GM13977 (cell line): Measurements from ENCODE around the gene HPS6.

Experiments used
- DNase-seq: peaks from one replicate; pipeline ENCODE4 v3.0.0; 2012; ENCODE audit warnings: low spot score
- CTCF ChIP-seq: IDR thresholded peaks from 2 replicates; pipeline ENCODE4 v1.5.1; 2012; ENCODE audit warnings: mild to moderate bottlenecking, control low read depth; ENCODE audit not compliant: insufficient read depth; ENCODE audit errors: extremely low read depth, missing control alignments
- in situ Hi-C: fragments of 300-500 bp; cut with MboI; formaldehyde crosslinking; loops from one replicate; pipeline ENCODE4 v1.12.0; 2022; ENCODE audit warnings: low sequenced_read_pairs, low pct_unique_long_range_greater_than_20kb, mixed read lengths, inconsistent platforms; ENCODE audit not compliant: unreplicated experiment

The HPS6 gene

DNA sequence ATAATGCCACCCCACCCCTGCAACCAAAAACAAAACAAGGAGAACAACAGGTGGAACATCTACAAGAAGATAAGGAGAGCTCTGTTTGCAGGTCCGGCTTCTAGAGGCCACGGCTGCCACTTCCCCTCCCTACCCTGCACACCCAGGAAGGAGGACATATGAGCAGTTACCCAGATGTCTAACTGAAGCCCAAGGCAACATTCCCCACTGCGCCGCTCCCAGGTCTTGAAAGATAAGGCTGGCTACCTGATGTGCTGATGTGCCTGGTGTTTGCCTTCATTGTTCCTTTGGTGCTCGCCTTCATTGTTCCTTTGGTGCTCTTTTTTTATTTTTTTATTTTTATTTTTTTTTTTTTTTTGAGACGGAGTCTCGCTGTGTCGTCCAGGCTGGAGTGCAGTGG, 21.0 kb downstream of the HPS6 start:
- no peak for DNase-seq
- in situ Hi-C loops, result no loop called here
- TF ChIP-seq CTCF, result no peak

- in situ Hi-C loops, result no loop called here
- no peak for DNase-seq
Measured at GRCh38 chr10:102090772-102091171, 25.6 kb downstream of the HPS6 start.

GRCh38 chr10:102096449-102096848, 31.3 kb downstream of the HPS6 start:
- in situ Hi-C loops, result no loop called here
- DNase-seq, result no peak
- no peak for TF ChIP-seq CTCF

More at GRCh38 chr10:102090772-102091171, 25.6 kb downstream of the HPS6 start:
- no peak for TF ChIP-seq CTCF

DNA sequence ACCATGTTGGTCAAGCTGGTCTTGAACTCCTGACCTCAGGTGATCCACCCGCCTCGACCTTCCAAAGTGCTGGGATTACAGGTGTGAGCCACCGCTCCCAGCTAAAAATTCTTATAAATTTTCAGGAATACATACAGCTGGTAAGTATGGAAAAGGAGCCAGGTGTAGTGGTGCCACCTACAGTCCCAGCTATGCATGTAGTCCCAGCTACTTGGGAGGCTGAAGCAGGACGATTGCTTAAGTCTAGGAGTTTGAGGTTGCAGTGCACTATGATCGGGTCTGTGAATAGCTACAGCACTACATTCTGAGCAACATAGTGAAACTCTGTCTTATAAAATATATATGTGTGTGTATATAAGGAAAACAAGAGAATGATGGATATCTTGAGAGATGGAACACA, 36.0 kb downstream of the HPS6 start:
- no peak for DNase-seq
- TF ChIP-seq CTCF, result no peak
- in situ Hi-C loops, result no loop called here

- TF ChIP-seq CTCF, result no peak
- in situ Hi-C loops, result no loop called here
Measured at GRCh38 chr10:102102421-102102820, 37.3 kb downstream of the HPS6 start.

GRCh38 chr10:102106998-102107397, 41.8 kb downstream of the HPS6 start:
- DNase-seq, result no peak
- in situ Hi-C loops, result no loop called here
- TF ChIP-seq CTCF, result no peak

More at GRCh38 chr10:102102421-102102820, 37.3 kb downstream of the HPS6 start:
- DNase-seq, result no peak
